ENCODE data around the gene STX8.
"Not testable (repeated sequence)": the region's sequence is repeated elsewhere in the genome, so short reads cannot be mapped to it uniquely, and the experiment has no call there.

Gene STX8

DNA sequence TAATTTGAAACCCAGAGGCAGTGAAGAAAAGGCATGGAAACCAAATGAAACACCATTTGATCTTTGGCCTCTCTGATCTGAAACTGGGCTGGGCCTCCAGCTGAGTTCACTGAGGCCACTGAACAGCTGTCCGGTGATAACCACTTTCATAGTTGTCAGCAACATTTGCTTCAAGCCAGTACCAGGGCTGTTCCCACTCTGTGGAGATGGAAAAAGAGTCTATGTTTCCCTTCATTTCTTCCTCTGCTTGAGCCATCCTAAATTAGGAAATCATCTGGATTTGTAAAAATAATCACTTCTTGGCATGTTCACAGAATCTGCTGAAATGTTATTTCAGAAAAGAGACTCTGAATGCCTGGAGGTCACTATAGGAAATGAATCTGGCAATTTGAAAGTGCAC, 119.3 kb downstream of the STX8 start:
- DNase-seq, result no peak
- no peak overlapping the region for H4K12ac ChIP-seq (ENCODE audit: low read depth, low read length)
- no peak overlapping the region for H2BK120ac ChIP-seq (ENCODE audit: insufficient read depth, low read length, poor library complexity)
- H3K27ac ChIP-seq (ENCODE audit: low read depth, low read length), result no peak overlapping the region
- no peak overlapping the region for H3K4me3 ChIP-seq (ENCODE audit: low read depth, low read length)
- no peaks in the 10 kb centered on the region for H3K79me1 ChIP-seq (ENCODE audit: low read length)
- no peak overlapping the region for H3K4me2 ChIP-seq (ENCODE audit: low read length)
- no peaks in the 10 kb centered on the region for H3K79me2 ChIP-seq (ENCODE audit: control insufficient read depth, insufficient read depth, low read length, poor library complexity)
- H3K9ac ChIP-seq (ENCODE audit: low read length), result no peak overlapping the region
- H3K4me1 ChIP-seq (ENCODE audit: control insufficient read depth in 1 of 2, insufficient read depth in 2 of 2, low read length in 2 of 2), result no peaks in the 10 kb centered on the region
- H2AK5ac ChIP-seq (ENCODE audit: low read length), result no peak overlapping the region
- no peak overlapping the region for H3K18ac ChIP-seq (ENCODE audit: low read length)
- H3K9me3 ChIP-seq (ENCODE audit: insufficient read depth, low read depth, low read length), result no peaks in the 10 kb centered on the region
- no peak overlapping the region for H2BK5ac ChIP-seq (ENCODE audit: low read depth, low read length, poor library complexity)
- H3K23ac ChIP-seq (ENCODE audit: low read length), result no peak overlapping the region
- no peak overlapping the region for H3K4ac ChIP-seq (ENCODE audit: low read depth, low read length)
- H3K36me3 ChIP-seq (ENCODE audit: control insufficient read depth in 1 of 2, insufficient read depth in 2 of 2, low read length in 2 of 2), result no peaks in the 10 kb centered on the region
- H3K27me3 ChIP-seq (ENCODE audit: insufficient read depth, low read length), result no peaks in the 10 kb centered on the region
- no peak overlapping the region for H4K91ac ChIP-seq (ENCODE audit: low read depth, low read length)
- H3K14ac ChIP-seq (ENCODE audit: low read length), result no peak overlapping the region
- no peak overlapping the region for H4K8ac ChIP-seq (ENCODE audit: low read depth, low read length)
- H2AFZ ChIP-seq (ENCODE audit: insufficient read depth, low read length, poor library complexity), result no peak overlapping the region
- H2BK12ac ChIP-seq (ENCODE audit: low read length), result no peak overlapping the region
- WGBS (ENCODE audit: extremely low coverage, insufficient coverage, insufficient read length), result no CpG with 5 or more reads among the region's 1 CpG

DNA sequence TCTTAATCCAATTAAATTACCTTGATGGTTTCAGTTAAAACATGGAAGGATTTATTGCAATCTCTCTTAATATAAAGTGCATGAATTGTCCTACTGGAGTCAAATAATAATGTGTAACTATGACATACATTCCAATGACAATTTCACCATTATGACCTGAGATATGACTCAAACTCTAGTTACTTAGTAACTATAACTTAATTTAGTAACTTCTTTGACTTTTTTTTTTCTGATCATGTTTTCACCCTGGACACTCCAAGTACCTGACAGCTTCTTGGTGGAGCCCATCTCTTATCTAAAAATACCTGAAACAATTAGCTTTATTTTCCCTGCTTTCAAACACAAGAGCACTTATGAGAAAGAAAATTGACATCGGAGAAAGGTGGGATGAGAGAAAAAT, 123.7 kb downstream of the STX8 start:
- H2BK12ac ChIP-seq (ENCODE audit: low read length), result no peak overlapping the region
- no peak overlapping the region for H3K4me3 ChIP-seq (ENCODE audit: low read depth, low read length)
- no peak overlapping the region for H3K9ac ChIP-seq (ENCODE audit: low read length)
- no peak overlapping the region for H2BK5ac ChIP-seq (ENCODE audit: low read depth, low read length, poor library complexity)
- no peaks in the 10 kb centered on the region for H3K4me1 ChIP-seq (ENCODE audit: control insufficient read depth in 1 of 2, insufficient read depth in 2 of 2, low read length in 2 of 2)
- no peak overlapping the region for H2AK5ac ChIP-seq (ENCODE audit: low read length)
- no peak overlapping the region for H4K8ac ChIP-seq (ENCODE audit: low read depth, low read length)
- H2AFZ ChIP-seq (ENCODE audit: insufficient read depth, low read length, poor library complexity), result no peak overlapping the region
- WGBS (ENCODE audit: extremely low coverage, insufficient coverage, insufficient read length), result no CpG with 5 or more reads among the region's 1 CpG
- H3K23ac ChIP-seq (ENCODE audit: low read length), result no peak overlapping the region
- no peak overlapping the region for H3K18ac ChIP-seq (ENCODE audit: low read length)
- no peaks in the 10 kb centered on the region for H3K36me3 ChIP-seq (ENCODE audit: control insufficient read depth in 1 of 2, insufficient read depth in 2 of 2, low read length in 2 of 2)
- no peak overlapping the region for H3K14ac ChIP-seq (ENCODE audit: low read length)
- H4K12ac ChIP-seq (ENCODE audit: low read depth, low read length), result no peak overlapping the region
- no peak overlapping the region for H3K4me2 ChIP-seq (ENCODE audit: low read length)
- H3K27ac ChIP-seq (ENCODE audit: low read depth, low read length), result no peak overlapping the region
- no peaks in the 10 kb centered on the region for H3K79me1 ChIP-seq (ENCODE audit: low read length)
- no peaks in the 10 kb centered on the region for H3K9me3 ChIP-seq (ENCODE audit: insufficient read depth, low read depth, low read length)
- H3K79me2 ChIP-seq (ENCODE audit: control insufficient read depth, insufficient read depth, low read length, poor library complexity), result no peaks in the 10 kb centered on the region
- no peaks in the 10 kb centered on the region for H3K27me3 ChIP-seq (ENCODE audit: insufficient read depth, low read length)
- H4K91ac ChIP-seq (ENCODE audit: low read depth, low read length), result no peak overlapping the region
- H3K4ac ChIP-seq (ENCODE audit: low read depth, low read length), result no peak overlapping the region
- H2BK120ac ChIP-seq (ENCODE audit: insufficient read depth, low read length, poor library complexity), result no peak overlapping the region
- no peak for DNase-seq

DNA sequence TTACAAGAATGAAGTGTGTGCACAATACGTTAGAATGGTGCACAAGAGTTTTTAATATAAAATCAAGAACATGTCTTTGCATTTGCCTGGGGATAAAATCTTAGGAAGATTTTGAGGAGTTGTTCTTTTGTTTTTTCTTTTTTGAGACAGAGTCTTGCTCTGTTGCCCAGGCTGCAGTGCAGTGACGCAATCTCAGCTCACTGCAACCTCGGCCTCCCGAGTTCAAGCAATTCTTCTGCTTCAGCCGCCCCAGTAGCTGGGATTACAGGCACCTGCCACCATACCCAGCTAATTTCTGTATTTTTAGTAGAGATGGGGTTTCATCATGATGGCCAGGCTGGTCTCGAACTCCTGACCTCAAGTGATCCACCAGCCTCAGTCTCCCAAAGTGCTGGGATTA, 128.3 kb downstream of the STX8 start:
- not testable (repeated sequence) for H3K4ac ChIP-seq (ENCODE audit: low read depth, low read length)

DNA sequence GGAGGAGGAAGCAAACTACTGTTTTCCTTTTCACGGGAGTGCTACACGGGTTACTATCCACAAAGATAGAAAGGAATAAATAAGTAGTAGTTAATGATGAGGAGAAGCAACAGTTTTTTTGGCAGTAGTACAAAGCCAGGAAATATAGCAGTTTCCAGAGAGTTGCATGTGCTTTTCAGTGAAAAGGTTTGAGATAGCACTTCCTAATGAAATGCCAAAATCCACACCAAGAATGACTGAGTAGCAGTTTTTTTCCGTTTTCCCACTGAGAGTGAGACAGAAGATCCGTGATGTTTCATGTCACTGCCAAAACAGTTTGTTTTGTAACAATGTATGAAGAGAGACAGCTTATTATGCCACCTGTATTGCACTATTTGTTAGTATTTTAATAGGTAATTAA, 129.1 kb downstream of the STX8 start:
- Histone ChIP-seq H3K14ac (ENCODE audit: low read length) (no peak overlapping the region), H3K27ac (ENCODE audit: low read depth, low read length) (no peak overlapping the region), H3K9ac (ENCODE audit: low read length) (no peak overlapping the region), H3K4me2 (ENCODE audit: low read length) (no peak overlapping the region), H3K9me3 (ENCODE audit: insufficient read depth, low read depth, low read length) (no peaks in the 10 kb centered on the region), H3K4me1 (ENCODE audit: control insufficient read depth in 1 of 2, insufficient read depth in 2 of 2, low read length in 2 of 2) (no peaks in the 10 kb centered on the region), H2AK5ac (ENCODE audit: low read length) (no peak overlapping the region), H3K4me3 (ENCODE audit: low read depth, low read length) (no peak overlapping the region), H4K91ac (ENCODE audit: low read depth, low read length) (no peak overlapping the region), H2BK120ac (ENCODE audit: insufficient read depth, low read length, poor library complexity) (no peak overlapping the region), H4K8ac (ENCODE audit: low read depth, low read length) (no peak overlapping the region), H2BK5ac (ENCODE audit: low read depth, low read length, poor library complexity) (no peak overlapping the region), H3K79me2 (ENCODE audit: control insufficient read depth, insufficient read depth, low read length, poor library complexity) (no peaks in the 10 kb centered on the region), H3K4ac (ENCODE audit: low read depth, low read length) (no peak overlapping the region), H3K18ac (ENCODE audit: low read length) (no peak overlapping the region), H3K79me1 (ENCODE audit: low read length) (no peaks in the 10 kb centered on the region), H2AFZ (ENCODE audit: insufficient read depth, low read length, poor library complexity) (no peak overlapping the region), H4K12ac (ENCODE audit: low read depth, low read length) (no peak overlapping the region), H3K27me3 (ENCODE audit: insufficient read depth, low read length) (no peaks in the 10 kb centered on the region), H3K36me3 (ENCODE audit: control insufficient read depth in 1 of 2, insufficient read depth in 2 of 2, low read length in 2 of 2) (no peaks in the 10 kb centered on the region), H3K23ac (ENCODE audit: low read length) (no peak overlapping the region), H2BK12ac (ENCODE audit: low read length) (no peak overlapping the region)
- DNase-seq, result no peak
- whole genome bisulfite sequencing (ENCODE audit: extremely low coverage, insufficient coverage, insufficient read length), result no CpG with 5 or more reads among the region's 4 CpGs

More for the DNA sequence above, 128.3 kb downstream of the STX8 start:
- H3K79me1 ChIP-seq (ENCODE audit: low read length); H3K27me3 ChIP-seq (ENCODE audit: insufficient read depth, low read length); H2BK5ac ChIP-seq (ENCODE audit: low read depth, low read length, poor library complexity); H4K12ac ChIP-seq (ENCODE audit: low read depth, low read length); H3K4me1 ChIP-seq (ENCODE audit: control insufficient read depth in 1 of 2, insufficient read depth in 2 of 2, low read length in 2 of 2); DNase-seq; H3K9me3 ChIP-seq (ENCODE audit: insufficient read depth, low read depth, low read length); H2BK120ac ChIP-seq (ENCODE audit: insufficient read depth, low read length, poor library complexity); H2BK12ac ChIP-seq (ENCODE audit: low read length); H3K27ac ChIP-seq (ENCODE audit: low read depth, low read length); H3K4me3 ChIP-seq (ENCODE audit: low read depth, low read length); H3K18ac ChIP-seq (ENCODE audit: low read length); H3K36me3 ChIP-seq (ENCODE audit: control insufficient read depth in 1 of 2, insufficient read depth in 2 of 2, low read length in 2 of 2); H3K9ac ChIP-seq (ENCODE audit: low read length); H3K23ac ChIP-seq (ENCODE audit: low read length); H4K8ac ChIP-seq (ENCODE audit: low read depth, low read length); H3K4me2 ChIP-seq (ENCODE audit: low read length); H3K14ac ChIP-seq (ENCODE audit: low read length); H3K79me2 ChIP-seq (ENCODE audit: control insufficient read depth, insufficient read depth, low read length, poor library complexity); H2AFZ ChIP-seq (ENCODE audit: insufficient read depth, low read length, poor library complexity); H4K91ac ChIP-seq (ENCODE audit: low read depth, low read length); H2AK5ac ChIP-seq (ENCODE audit: low read length): not testable (repeated sequence)
- WGBS (ENCODE audit: extremely low coverage, insufficient coverage, insufficient read length), result no CpG with 5 or more reads among the region's 6 CpGs
